Measurements from ENCODE around the gene FAT2. TPM values are rescaled to one million over a fixed set of nuclear protein-coding genes. Genes with fewer than 3 reads are reported as not detected.

FAT2 gene
- total and polyA plus RNA-seq, 10 of the 15 experiments (the other 5 are each of a cell fraction or from before 2014, with no cell fraction given) = 0.01 to 0.06 (median 0.03) TPM; not detected in 3

DNA sequence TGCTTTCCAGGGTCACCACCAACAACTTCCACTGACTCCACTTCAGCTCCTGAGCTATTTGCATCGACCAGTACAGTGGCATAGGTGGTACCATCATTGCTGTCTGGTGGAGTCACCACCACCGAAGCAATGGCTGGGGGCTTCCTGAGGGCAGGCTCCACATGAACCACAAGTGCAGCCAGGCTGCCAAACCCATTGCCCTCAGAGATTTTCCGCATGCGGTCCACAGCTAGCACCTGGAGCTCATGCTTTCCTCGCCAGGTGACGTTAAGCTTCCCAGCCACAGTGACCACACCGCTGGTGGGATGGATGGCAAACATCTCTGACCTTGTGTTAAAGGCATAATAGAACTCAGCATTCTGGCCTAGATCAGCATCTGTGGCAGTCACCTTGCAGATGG is 23.1 kb downstream of the FAT2 start:
- intact Hi-C loops (cut with micrococcal nuclease; ENCODE audit: unreplicated experiment) = no loop called here
- H3K4me3 ChIP-seq = no peak overlapping the region
- in situ Hi-C loops (cut with MboI) = no loop called here
- H3K9ac ChIP-seq (ENCODE audit: control insufficient read depth, insufficient read depth, low read length) = no peak overlapping the region
- no peak overlapping the region for H3K27ac ChIP-seq (ENCODE audit: control insufficient read depth, insufficient read depth)
- ChIA-PET POLR2A (no interaction called here), SMC1A (ENCODE audit: uncharacterized antibody, unreplicated experiment) (interaction anchor here (1.9 kb wide), 2 partner anchors 13 to 84 kb away, joined by 4 to 8 read pairs; no protein-coding TSS in a partner anchor), CTCF (no interaction called here), RAD21 (ENCODE audit: unreplicated experiment) (no interaction called here)
- H3K4me1 ChIP-seq (ENCODE audit: control insufficient read depth, insufficient read depth, low read length) = no peaks in the 10 kb centered on the region; the same call in 1 of the 2 replicates
- FAIRE-seq = no peak
- H3K27me3 ChIP-seq (replicated peaks in 1 of 2; ENCODE audit: control insufficient read depth in 2 of 2, insufficient read depth in 2 of 2, low read length in 1 of 2) = no peaks in the 10 kb centered on the region; a peak in 1 of 4 replicates
- H3K9me3 ChIP-seq (replicated peaks; ENCODE audit: control insufficient read depth, insufficient read depth, low read length) = no peaks in the 10 kb centered on the region; the same call in 2 of the 3 replicates
- no peak for DNase-seq (ENCODE audit: low read depth, low spot score)
- no peaks in the 10 kb centered on the region for H3K36me3 ChIP-seq (ENCODE audit: control insufficient read depth in 2 of 2, insufficient read depth in 2 of 2, low read length in 1 of 2)
- TF ChIP-seq SPI1 (IDR thresholded peaks at IDR 0.05; ENCODE audit: borderline replicate concordance, insufficient read depth, low read depth, low read length) (no peak), PML (IDR thresholded peaks at IDR 0.05; ENCODE audit: low read length) (no peak), NFXL1 (IDR thresholded peaks at IDR 0.05; ENCODE audit: borderline replicate concordance) (no peak)
- no peaks in the 10 kb centered on the region for H4K20me1 ChIP-seq (ENCODE audit: control insufficient read depth, insufficient read depth)
- WGBS (ENCODE audit: insufficient coverage, insufficient replicate concordance, low lambda C conversion rate, missing lambda C conversion rate) = 70% methylated on average over 7 of the region's 7 CpGs
- H2AFZ ChIP-seq (ENCODE audit: control insufficient read depth, low read depth, low read length) = no peak overlapping the region
- no peaks in the 10 kb centered on the region for H3K79me2 ChIP-seq (ENCODE audit: control insufficient read depth, insufficient read depth, low read length)
- no TSS peak for BruUV-seq (replicated peaks)
- ATAC-seq = no peak
- no peak overlapping the region for H3K4me2 ChIP-seq (ENCODE audit: control insufficient read depth, insufficient read depth)

- Histone ChIP-seq H3K9ac (ENCODE audit: control insufficient read depth, insufficient read depth, low read length) (no peak overlapping the region), H3K4me1 (ENCODE audit: control insufficient read depth, insufficient read depth, low read length) (no peaks in the 10 kb centered on the region; the same call in 1 of the 2 replicates), H3K27me3 (replicated peaks in 1 of 2; ENCODE audit: control insufficient read depth in 2 of 2, insufficient read depth in 2 of 2, low read length in 1 of 2) (no peaks in the 10 kb centered on the region; a peak in 1 of 4 replicates), H4K20me1 (ENCODE audit: control insufficient read depth, insufficient read depth) (no peaks in the 10 kb centered on the region), H3K79me2 (ENCODE audit: control insufficient read depth, insufficient read depth, low read length) (no peaks in the 10 kb centered on the region), H3K36me3 (ENCODE audit: control insufficient read depth in 2 of 2, insufficient read depth in 2 of 2, low read length in 1 of 2) (no peaks in the 10 kb centered on the region), H2AFZ (ENCODE audit: control insufficient read depth, low read depth, low read length) (no peak overlapping the region), H3K4me2 (ENCODE audit: control insufficient read depth, insufficient read depth) (no peak overlapping the region), H3K9me3 (replicated peaks; ENCODE audit: control insufficient read depth, insufficient read depth, low read length) (no peaks in the 10 kb centered on the region; the same call in 2 of the 3 replicates), H3K27ac (ENCODE audit: control insufficient read depth, insufficient read depth) (no peak overlapping the region), H3K4me3 (no peak overlapping the region)
- RAD21 ChIA-PET (ENCODE audit: unreplicated experiment) = no interaction called here
- WGBS (ENCODE audit: insufficient coverage, insufficient replicate concordance, low lambda C conversion rate, missing lambda C conversion rate) = 49% methylated on average over 11 of the region's 11 CpGs
- CTCF ChIA-PET = interaction anchor here (1.0 kb wide), 1 partner anchor 86 kb away, joined by 3 read pairs; no protein-coding TSS in a partner anchor
- in situ Hi-C loops (cut with MboI) (no loop called here), intact Hi-C loops (cut with micrococcal nuclease; ENCODE audit: unreplicated experiment) (no loop called here)
- SMC1A ChIA-PET (ENCODE audit: uncharacterized antibody, unreplicated experiment) = no interaction called here
- no peak for DNase-seq (ENCODE audit: low read depth, low spot score)
- FAIRE-seq = no peak
- POLR2A ChIA-PET = no interaction called here
- no peak for ATAC-seq
- BruUV-seq (replicated peaks) = no TSS peak
- TF ChIP-seq ESRRA (IDR thresholded peaks at IDR 0.05; ENCODE audit: low read length) = no peak
- TF ChIP-seq CBX5 (IDR thresholded peaks at IDR 0.05; ENCODE audit: low read depth) = no peak
- TF ChIP-seq EP300 (IDR thresholded peaks at IDR 0.05; ENCODE audit: borderline replicate concordance in 1 of 2, control insufficient read depth in 1 of 2, low read depth in 2 of 2, low read length in 2 of 2) = no peak
- TF ChIP-seq BCL11A (IDR thresholded peaks at IDR 0.05; ENCODE audit: low read depth, low read length) = no peak
- no peak for TF ChIP-seq NR2F1 (conservative IDR thresholded peaks at IDR 0.05)
- no peak for TF ChIP-seq LARP7 (IDR thresholded peaks at IDR 0.05)
- no peak for TF ChIP-seq ATF7 (IDR thresholded peaks at IDR 0.05; ENCODE audit: low read depth)
- no peak for TF ChIP-seq JUNB (IDR thresholded peaks at IDR 0.05)
- no peak for TF ChIP-seq NFYA (IDR thresholded peaks at IDR 0.05; ENCODE audit: borderline replicate concordance, low read depth, low read length)
- TF ChIP-seq IKZF1 (conservative IDR thresholded peaks at IDR 0.05) = no peak
- TF ChIP-seq, protein P1, sequence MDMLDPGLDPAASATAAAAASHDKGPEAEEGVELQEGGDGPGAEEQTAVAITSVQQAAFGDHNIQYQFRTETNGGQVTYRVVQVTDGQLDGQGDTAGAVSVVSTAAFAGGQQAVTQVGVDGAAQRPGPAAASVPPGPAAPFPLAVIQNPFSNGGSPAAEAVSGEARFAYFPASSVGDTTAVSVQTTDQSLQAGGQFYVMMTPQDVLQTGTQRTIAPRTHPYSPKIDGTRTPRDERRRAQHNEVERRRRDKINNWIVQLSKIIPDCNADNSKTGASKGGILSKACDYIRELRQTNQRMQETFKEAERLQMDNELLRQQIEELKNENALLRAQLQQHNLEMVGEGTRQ (IDR thresholded peaks at IDR 0.05; ENCODE audit: borderline replicate concordance, low read depth, low read length) = no peak
- TF ChIP-seq FOXM1 (IDR thresholded peaks at IDR 0.05; ENCODE audit: low read depth, low read length) = no peak
- TF ChIP-seq MEF2A (IDR thresholded peaks at IDR 0.05; ENCODE audit: insufficient read depth, low read depth, low read length) = no peak
- no peak for TF ChIP-seq ATF3 (IDR thresholded peaks at IDR 0.05; ENCODE audit: borderline replicate concordance, extremely low read depth, low read depth, low read length)
Observed at GRCh38 chr5:151565971-151566370, 25.2 kb downstream of the FAT2 start.
